Brain microvascular endothelial cell (primary cell): ENCODE results near the gene TTC4.

Source experiments
- DNase-seq: peaks from one replicate; pipeline ENCODE4 v3.0.0-alpha.2; 2020
- H3K27ac ChIP-seq: fragments of 250-450 bp; sonication (Bioruptor Pico); 2 replicates; pipeline ENCODE4 v1.5.1; 2020; ENCODE audit warnings: mild to moderate bottlenecking, moderate library complexity
- H3K27me3 ChIP-seq: fragments of 250-450 bp; sonication (Bioruptor Pico); replicated peaks from 2 replicates; pipeline ENCODE4 v1.5.1; 2020; ENCODE audit warnings: mild to moderate bottlenecking
- H3K36me3 ChIP-seq: fragments of 250-450 bp; sonication (Bioruptor Pico); replicated peaks from 2 replicates; pipeline ENCODE4 v1.5.1; 2020; ENCODE audit warnings: mild to moderate bottlenecking
- H3K4me3 ChIP-seq: 2 replicates; pipeline ENCODE4 v1.5.1; 2011; ENCODE audit warnings: low read depth, mild to moderate bottlenecking, control low read depth, low read length, moderate library complexity
- CTCF ChIP-seq: IDR thresholded peaks from 2 replicates; pipeline ENCODE4 v1.5.1; 2011; ENCODE audit warnings: low read depth, mild to moderate bottlenecking, moderate library complexity, low read length, control low read depth, inconsistent platforms; ENCODE audit errors: missing control alignments
- in situ Hi-C: cut with HindIII; loops from 2 replicates; pipeline ENCODE4 v1.10.0; 2017; ENCODE audit warnings: low sequenced_read_pairs, low pct_ligation_motif_present

TTC4 gene

GRCh38 chr1:54711536-54711935 is 4.1 kb upstream of the TTC4 start:
- DNase-seq: no peak
- Histone ChIP-seq H3K27ac (no peak overlapping the region), H3K4me3 (no peak overlapping the region), H3K36me3 (no peaks in the 10 kb centered on the region), H3K27me3 (no peaks in the 10 kb centered on the region)
- TF ChIP-seq CTCF: no peak
- in situ Hi-C loops: no loop called here

DNA sequence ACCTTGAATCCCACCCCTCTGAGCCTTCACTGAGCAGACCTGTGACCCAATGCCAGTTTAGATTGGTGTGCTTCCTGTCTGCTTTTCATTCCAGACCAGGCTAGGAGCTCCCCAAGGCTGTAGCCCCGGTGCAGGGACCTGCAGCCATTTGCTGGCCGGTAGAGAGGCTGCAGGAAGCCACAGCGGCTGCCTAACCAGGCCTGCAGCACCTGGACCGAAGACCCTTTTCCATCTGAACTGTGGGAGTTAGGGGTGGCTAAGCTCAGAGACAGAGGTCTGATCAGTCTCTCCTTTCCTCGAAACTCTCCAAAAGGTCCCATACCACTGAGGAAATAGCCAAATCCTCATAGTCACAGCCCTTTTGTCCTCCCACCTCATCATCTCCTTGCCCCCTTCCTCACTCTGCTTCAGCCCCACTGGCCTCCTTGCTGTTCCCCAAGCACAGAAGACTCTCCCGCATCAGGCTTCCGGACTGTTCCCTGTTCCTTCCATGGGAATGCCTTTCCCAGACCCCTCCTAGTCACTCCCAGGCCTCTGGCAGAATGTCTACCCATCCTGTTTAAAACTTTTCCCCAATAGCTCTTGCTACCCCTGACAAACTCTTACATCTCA is 674 bp upstream of the TTC4 start:
- no peaks in the 10 kb centered on the region for H3K27me3 ChIP-seq
- TF ChIP-seq CTCF: no peak
- H3K36me3 ChIP-seq: peaks cover 11% of the 10 kb centered on the region
- in situ Hi-C loops: no loop called here
- no peak for DNase-seq
- H3K4me3 ChIP-seq: no peak overlapping the region
- H3K27ac ChIP-seq: no peak overlapping the region

DNA sequence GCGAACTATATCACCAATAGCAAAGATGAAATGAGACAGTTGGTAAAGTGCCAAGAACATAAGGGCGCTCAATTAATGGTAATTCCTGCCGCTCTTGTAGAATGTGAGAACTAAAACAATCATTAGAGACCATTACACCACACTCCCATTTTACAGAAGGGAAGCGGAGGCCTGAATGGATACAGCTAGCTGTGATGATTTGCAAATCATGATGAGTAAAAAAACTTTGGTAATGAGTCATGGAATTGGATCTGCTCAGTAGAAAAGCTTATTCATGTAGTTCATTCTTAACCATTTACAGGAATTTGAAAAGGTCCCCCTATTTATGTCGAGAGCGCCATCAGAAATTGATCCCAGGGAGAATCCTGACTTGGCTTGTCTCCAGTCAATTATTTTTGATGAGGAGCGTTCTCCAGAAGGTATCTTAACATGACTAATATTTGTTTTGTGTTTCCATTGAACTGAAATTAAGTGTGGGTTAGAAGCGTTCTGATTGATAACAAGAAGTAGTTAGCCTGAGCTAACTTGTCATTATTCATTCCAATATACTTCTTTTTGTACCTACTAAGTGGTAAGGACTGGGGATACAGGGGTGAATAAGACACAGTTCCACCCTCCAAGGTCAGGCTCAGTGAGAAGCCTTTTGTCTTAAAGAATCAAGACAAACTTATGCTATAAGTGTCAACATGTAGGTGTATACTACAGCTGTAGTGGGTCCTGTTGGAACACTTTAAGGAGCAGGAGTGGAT is 812 bp downstream of the TTC4 start:
- H3K36me3 ChIP-seq: peaks cover 14% of the 10 kb centered on the region
- in situ Hi-C loops: no loop called here
- no peaks in the 10 kb centered on the region for H3K27me3 ChIP-seq
- no peak for TF ChIP-seq CTCF
- DNase-seq: peak; percentile 31
- H3K4me3 ChIP-seq: peak overlapping the region; percentile 93
- peak overlapping the region; percentile 70 for H3K27ac ChIP-seq

DNA sequence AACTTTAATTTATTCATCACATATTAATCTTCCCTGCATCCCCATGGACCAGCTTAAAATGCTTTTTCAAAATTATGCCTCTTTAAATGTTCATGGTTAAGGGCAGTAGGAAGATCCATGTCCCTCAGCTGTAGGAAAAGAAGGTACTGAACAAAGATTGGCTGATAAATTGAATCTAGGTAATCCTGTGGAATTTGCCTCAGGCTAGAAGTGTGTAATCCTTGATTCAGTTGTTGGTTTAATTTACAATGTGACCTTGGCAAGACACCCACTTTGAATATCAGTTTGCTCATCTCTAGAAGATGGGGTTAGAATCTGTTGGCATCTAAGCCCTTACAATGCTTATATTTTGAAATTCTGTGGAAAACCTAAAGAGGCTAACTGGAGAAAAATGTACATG is 6.1 kb downstream of the TTC4 start:
- Histone ChIP-seq H3K27me3 (no peaks in the 10 kb centered on the region), H3K27ac (no peak overlapping the region), H3K4me3 (no peak overlapping the region), H3K36me3 (peaks cover 59% of the 10 kb centered on the region)
- DNase-seq: no peak
- in situ Hi-C loops: no loop called here
- no peak for TF ChIP-seq CTCF

DNA sequence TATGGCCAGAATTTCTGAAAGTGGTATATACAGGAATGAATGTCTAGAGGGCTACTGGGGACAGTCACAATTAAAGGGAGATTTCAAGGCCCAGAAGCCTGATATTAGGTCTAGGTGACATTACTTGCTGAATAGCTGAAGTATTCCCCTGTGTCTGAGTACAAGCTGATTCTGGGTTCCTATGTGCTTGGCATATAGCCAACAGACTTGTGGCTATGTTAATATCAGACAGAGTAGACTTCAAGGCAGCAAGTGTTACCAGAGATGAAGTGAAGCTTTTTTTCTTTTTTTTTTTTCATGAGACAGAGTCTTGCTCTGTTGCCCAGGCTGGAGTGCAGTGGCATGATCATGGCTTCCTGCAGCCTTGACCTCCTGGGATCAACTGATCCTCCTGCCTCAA is 8.3 kb downstream of the TTC4 start:
- Histone ChIP-seq H3K36me3 (peaks cover 55% of the 10 kb centered on the region), H3K4me3 (no peak overlapping the region), H3K27me3 (no peaks in the 10 kb centered on the region), H3K27ac (no peak overlapping the region)
- TF ChIP-seq CTCF: no peak
- in situ Hi-C loops: no loop called here
- DNase-seq: no peak
